ENCODE results near the gene PRKAG2. TPM values are rescaled to one million over a fixed set of nuclear protein-coding genes. Genes with fewer than 3 reads are reported as not detected.

PRKAG2 gene
- total RNA-seq, 1 donor from 2014 or later, result 17.9 TPM

GRCh38 chr7:151659219-151659618, 217.7 kb downstream of the PRKAG2 start:
- Mint-ChIP-seq H3K27me3 (peaks cover under 1% of the 10 kb centered on the region), H3K4me3 (no peak overlapping the region), H3K36me3 (no peaks in the 10 kb centered on the region), H3K27ac (no peak overlapping the region), H3K9me3 (no peaks in the 10 kb centered on the region), H3K4me1 (ENCODE audit: unreplicated experiment) (peaks cover 15% of the 10 kb centered on the region)
- TF ChIP-seq, protein P1, sequence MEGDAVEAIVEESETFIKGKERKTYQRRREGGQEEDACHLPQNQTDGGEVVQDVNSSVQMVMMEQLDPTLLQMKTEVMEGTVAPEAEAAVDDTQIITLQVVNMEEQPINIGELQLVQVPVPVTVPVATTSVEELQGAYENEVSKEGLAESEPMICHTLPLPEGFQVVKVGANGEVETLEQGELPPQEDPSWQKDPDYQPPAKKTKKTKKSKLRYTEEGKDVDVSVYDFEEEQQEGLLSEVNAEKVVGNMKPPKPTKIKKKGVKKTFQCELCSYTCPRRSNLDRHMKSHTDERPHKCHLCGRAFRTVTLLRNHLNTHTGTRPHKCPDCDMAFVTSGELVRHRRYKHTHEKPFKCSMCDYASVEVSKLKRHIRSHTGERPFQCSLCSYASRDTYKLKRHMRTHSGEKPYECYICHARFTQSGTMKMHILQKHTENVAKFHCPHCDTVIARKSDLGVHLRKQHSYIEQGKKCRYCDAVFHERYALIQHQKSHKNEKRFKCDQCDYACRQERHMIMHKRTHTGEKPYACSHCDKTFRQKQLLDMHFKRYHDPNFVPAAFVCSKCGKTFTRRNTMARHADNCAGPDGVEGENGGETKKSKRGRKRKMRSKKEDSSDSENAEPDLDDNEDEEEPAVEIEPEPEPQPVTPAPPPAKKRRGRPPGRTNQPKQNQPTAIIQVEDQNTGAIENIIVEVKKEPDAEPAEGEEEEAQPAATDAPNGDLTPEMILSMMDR (conservative IDR thresholded peaks at IDR 0.05), result no peak
- DNase-seq (ENCODE audit: extremely low spot score, unreplicated experiment), result no peak

DNA sequence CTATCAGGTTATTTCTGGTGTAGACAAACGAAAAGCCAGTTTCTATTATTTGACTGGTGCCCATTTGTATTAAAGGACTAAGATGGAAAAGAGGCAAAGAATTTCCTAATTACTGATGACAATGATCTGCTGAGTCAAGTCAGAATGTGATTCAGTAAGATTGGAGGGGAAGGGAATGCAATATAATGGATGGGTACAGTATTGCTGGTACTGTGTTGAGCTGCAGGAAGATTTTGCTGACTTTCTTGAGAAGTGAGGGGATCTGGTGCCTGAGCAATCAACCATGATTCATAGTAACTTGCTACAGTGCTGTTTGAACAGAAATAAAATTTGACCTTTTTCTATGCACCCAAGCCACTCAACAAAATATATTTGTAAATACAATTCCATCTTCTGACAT, 218.1 kb downstream of the PRKAG2 start:
- Mint-ChIP-seq H3K4me3 (no peak overlapping the region), H3K27me3 (no peaks in the 10 kb centered on the region), H3K27ac (no peak overlapping the region), H3K9me3 (no peaks in the 10 kb centered on the region), H3K4me1 (ENCODE audit: unreplicated experiment) (peaks cover 15% of the 10 kb centered on the region), H3K36me3 (no peaks in the 10 kb centered on the region)
- no peak for DNase-seq (ENCODE audit: extremely low spot score, unreplicated experiment)
- TF ChIP-seq, protein P1 (conservative IDR thresholded peaks at IDR 0.05), result no peak

GRCh38 chr7:151657173-151657572, 219.7 kb downstream of the PRKAG2 start:
- peaks cover 12% of the 10 kb centered on the region for H3K4me1 Mint-ChIP-seq (ENCODE audit: unreplicated experiment)
- no peaks in the 10 kb centered on the region for H3K9me3 Mint-ChIP-seq
- no peaks in the 10 kb centered on the region for H3K27me3 Mint-ChIP-seq
- H3K27ac Mint-ChIP-seq, result no peak overlapping the region
- H3K36me3 Mint-ChIP-seq, result no peaks in the 10 kb centered on the region
- H3K4me3 Mint-ChIP-seq, result no peak overlapping the region
- DNase-seq (ENCODE audit: extremely low spot score, unreplicated experiment), result no peak
- TF ChIP-seq, protein P1 (conservative IDR thresholded peaks at IDR 0.05), result no peak

GRCh38 chr7:151655555-151655954, 221.4 kb downstream of the PRKAG2 start:
- Mint-ChIP-seq H3K27me3 (no peaks in the 10 kb centered on the region), H3K4me3 (no peak overlapping the region), H3K27ac (no peak overlapping the region), H3K4me1 (ENCODE audit: unreplicated experiment) (peaks cover 9% of the 10 kb centered on the region), H3K9me3 (no peaks in the 10 kb centered on the region), H3K36me3 (no peaks in the 10 kb centered on the region)
- TF ChIP-seq, protein P1 (conservative IDR thresholded peaks at IDR 0.05), result no peak
- no peak for DNase-seq (ENCODE audit: extremely low spot score, unreplicated experiment)

DNA sequence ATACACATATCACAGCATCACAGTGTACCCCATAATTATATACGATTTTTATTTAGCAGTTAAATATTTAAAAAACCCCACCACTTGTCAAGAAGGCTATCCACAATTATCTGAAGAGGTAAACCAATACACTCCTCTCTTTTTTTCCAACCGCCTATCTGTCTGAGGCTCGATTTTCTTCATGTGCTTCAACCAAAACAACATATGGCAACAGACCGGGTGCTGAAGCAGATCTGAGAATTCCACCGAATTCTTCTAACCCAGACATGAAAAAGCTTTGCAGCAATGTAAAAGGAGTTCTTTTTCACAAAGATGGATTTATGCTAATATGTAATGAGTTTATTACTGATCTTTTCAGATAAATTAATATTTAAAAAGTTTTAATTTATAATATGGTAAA, 224.8 kb downstream of the PRKAG2 start:
- TF ChIP-seq, protein P1 (conservative IDR thresholded peaks at IDR 0.05), result no peak

GRCh38 chr7:151650161-151650560, 226.8 kb downstream of the PRKAG2 start:
- H3K27me3 Mint-ChIP-seq, result no peaks in the 10 kb centered on the region
- no peak overlapping the region for H3K4me3 Mint-ChIP-seq
- TF ChIP-seq, protein P1 (conservative IDR thresholded peaks at IDR 0.05), result no peak
- no peaks in the 10 kb centered on the region for H3K9me3 Mint-ChIP-seq
- no peak for DNase-seq (ENCODE audit: extremely low spot score, unreplicated experiment)
- H3K4me1 Mint-ChIP-seq (ENCODE audit: unreplicated experiment), result no peaks in the 10 kb centered on the region
- H3K27ac Mint-ChIP-seq, result no peak overlapping the region
- no peaks in the 10 kb centered on the region for H3K36me3 Mint-ChIP-seq

More for the DNA sequence above, 224.8 kb downstream of the PRKAG2 start:
- Mint-ChIP-seq H3K27ac (no peak overlapping the region), H3K27me3 (no peaks in the 10 kb centered on the region), H3K9me3 (no peaks in the 10 kb centered on the region), H3K4me3 (no peak overlapping the region), H3K36me3 (no peaks in the 10 kb centered on the region), H3K4me1 (ENCODE audit: unreplicated experiment) (no peaks in the 10 kb centered on the region)
- no peak for DNase-seq (ENCODE audit: extremely low spot score, unreplicated experiment)

Measured in type B pancreatic cell (in vitro differentiated cells).